ENCODE measurements around the gene UGT2B10.

- TF ChIP-seq POLR2A (IDR thresholded peaks at IDR 0.05; ENCODE audit: low read depth, low read length) (no peak), MAZ (IDR thresholded peaks at IDR 0.05; ENCODE audit: borderline replicate concordance, low read depth, low read length) (no peak), RFX5 (IDR thresholded peaks at IDR 0.05; ENCODE audit: low read depth, low read length) (no peak), FOS (IDR thresholded peaks at IDR 0.05; ENCODE audit: low read depth, low read length) (no peak), CEBPB (IDR thresholded peaks at IDR 0.05; ENCODE audit: low read depth, low read length) (no peak), MAFK (IDR thresholded peaks at IDR 0.05; ENCODE audit: low read depth, low read length) (no peak), RAD21 (IDR thresholded peaks at IDR 0.05; ENCODE audit: low read length) (no peak), SMC3 (IDR thresholded peaks at IDR 0.05; ENCODE audit: low read depth, low read length) (no peak)
- TF ChIP-seq, protein P1, sequence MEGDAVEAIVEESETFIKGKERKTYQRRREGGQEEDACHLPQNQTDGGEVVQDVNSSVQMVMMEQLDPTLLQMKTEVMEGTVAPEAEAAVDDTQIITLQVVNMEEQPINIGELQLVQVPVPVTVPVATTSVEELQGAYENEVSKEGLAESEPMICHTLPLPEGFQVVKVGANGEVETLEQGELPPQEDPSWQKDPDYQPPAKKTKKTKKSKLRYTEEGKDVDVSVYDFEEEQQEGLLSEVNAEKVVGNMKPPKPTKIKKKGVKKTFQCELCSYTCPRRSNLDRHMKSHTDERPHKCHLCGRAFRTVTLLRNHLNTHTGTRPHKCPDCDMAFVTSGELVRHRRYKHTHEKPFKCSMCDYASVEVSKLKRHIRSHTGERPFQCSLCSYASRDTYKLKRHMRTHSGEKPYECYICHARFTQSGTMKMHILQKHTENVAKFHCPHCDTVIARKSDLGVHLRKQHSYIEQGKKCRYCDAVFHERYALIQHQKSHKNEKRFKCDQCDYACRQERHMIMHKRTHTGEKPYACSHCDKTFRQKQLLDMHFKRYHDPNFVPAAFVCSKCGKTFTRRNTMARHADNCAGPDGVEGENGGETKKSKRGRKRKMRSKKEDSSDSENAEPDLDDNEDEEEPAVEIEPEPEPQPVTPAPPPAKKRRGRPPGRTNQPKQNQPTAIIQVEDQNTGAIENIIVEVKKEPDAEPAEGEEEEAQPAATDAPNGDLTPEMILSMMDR (conservative IDR thresholded peaks at IDR 0.05; ENCODE audit: low read depth, low read length): no peak
Measured at GRCh38 chr4:68874507-68874906, 58.7 kb downstream of the UGT2B10 start.

Data from IMR-90 (cell line).